ENCODE data around the gene TNFAIP8L2. TPM values are rescaled to one million over a fixed set of nuclear protein-coding genes. Genes with fewer than 3 reads are reported as not detected.

Gene TNFAIP8L2
- total and polyA plus RNA-seq, 12 donors, result 1.4 to 19.9 (median 7.3) TPM

DNA sequence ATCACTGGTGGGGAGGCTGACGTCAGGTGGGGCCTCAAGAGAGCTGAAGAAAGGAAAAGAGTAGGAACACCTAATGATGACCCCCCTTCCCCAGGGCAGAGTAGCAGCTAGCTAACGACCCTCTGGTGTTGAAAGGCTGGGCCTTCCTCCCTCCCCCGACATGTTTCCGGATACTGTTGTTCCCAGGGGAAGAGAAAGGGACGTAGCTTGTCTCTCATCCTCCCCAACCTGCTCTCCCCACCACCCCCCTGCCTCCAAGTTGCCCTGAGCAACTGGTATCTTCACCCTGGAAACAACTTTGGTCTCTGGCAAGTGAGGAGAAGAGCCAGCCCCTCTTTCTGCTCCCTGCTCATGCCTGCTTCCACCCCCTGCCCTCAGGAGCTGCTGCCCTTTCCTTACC is 12.5 kb upstream of the TNFAIP8L2 start:
- DNase-seq, result peak in 1 of 7 donors; percentile 46
- H3K27me3 ChIP-seq, result no peaks in the 10 kb centered on the region
- H3K4me3 ChIP-seq, result no peak overlapping the region
- TF ChIP-seq POLR2A (IDR thresholded peaks at IDR 0.05), result no peak
- TF ChIP-seq, protein P1, sequence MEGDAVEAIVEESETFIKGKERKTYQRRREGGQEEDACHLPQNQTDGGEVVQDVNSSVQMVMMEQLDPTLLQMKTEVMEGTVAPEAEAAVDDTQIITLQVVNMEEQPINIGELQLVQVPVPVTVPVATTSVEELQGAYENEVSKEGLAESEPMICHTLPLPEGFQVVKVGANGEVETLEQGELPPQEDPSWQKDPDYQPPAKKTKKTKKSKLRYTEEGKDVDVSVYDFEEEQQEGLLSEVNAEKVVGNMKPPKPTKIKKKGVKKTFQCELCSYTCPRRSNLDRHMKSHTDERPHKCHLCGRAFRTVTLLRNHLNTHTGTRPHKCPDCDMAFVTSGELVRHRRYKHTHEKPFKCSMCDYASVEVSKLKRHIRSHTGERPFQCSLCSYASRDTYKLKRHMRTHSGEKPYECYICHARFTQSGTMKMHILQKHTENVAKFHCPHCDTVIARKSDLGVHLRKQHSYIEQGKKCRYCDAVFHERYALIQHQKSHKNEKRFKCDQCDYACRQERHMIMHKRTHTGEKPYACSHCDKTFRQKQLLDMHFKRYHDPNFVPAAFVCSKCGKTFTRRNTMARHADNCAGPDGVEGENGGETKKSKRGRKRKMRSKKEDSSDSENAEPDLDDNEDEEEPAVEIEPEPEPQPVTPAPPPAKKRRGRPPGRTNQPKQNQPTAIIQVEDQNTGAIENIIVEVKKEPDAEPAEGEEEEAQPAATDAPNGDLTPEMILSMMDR (IDR thresholded peaks at IDR 0.05), result no peak
- H3K4me1 ChIP-seq (replicated peaks in 1 of 2), result peaks cover 0 to 21% of the 10 kb centered on the region in 2 donors
- intact Hi-C loops (cut with DNase I), result no loop called here
- no peaks in the 10 kb centered on the region for H3K9me3 ChIP-seq (replicated peaks in 1 of 3)
- WGBS, 4 donors, result 54 to 86% (median 74%) methylated on average over 4 to 5 of the region's 5 CpGs
- H3K36me3 ChIP-seq (replicated peaks in 1 of 2), result no peaks in the 10 kb centered on the region
- no peak overlapping the region for H3K27ac ChIP-seq

DNA sequence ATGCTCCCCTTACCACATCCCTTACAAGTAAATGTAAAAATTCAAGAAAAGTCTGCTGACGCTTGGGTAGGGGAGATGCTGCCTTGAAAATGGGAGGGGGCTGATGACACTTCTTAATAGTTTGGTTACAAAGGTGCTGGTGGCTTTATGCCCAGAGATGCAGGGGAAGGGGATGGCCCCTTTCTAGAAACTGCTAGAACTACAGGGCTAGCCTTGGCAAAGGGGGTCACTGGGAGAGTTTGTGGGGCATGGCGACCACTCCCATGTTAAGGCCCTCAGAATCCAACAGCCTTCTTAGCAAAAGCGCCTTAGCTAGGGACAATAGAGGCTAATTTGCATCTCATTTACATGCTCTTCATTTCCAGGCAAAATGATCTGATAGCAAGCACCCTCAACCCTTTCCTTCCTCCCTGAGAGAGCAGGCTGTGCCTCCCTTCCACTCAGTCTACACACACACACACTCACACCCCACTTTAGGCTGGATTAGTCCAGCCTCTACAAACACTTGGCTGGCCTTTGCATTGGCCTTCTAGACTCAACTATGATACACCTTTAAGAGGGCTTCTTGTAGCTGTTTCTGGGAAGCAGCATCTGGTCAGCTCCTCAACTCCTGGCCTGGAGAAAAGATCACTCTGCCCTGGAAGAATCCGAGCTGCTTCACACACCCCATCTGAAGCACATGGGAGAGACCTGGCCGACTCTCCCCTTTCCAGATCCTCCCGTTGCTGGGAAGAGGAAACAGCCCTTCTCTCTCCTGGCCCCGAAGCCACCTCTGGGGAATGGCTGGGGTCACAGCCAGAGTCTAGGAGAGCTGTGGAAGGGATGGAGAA is 11.8 kb upstream of the TNFAIP8L2 start:
- 71 to 81% (median 78%) methylated on average over 7 of the region's 7 CpGs for WGBS, 4 donors
- DNase-seq, result peak in 1 of 7 donors; percentile 48
- TF ChIP-seq POLR2A (IDR thresholded peaks at IDR 0.05), result no peak
- TF ChIP-seq, protein P1 (IDR thresholded peaks at IDR 0.05), result no peak
- H3K9me3 ChIP-seq (replicated peaks in 1 of 3), result no peaks in the 10 kb centered on the region
- no peaks in the 10 kb centered on the region for H3K36me3 ChIP-seq (replicated peaks in 1 of 2)
- H3K4me3 ChIP-seq, result no peak overlapping the region
- H3K27me3 ChIP-seq, result no peaks in the 10 kb centered on the region
- intact Hi-C loops (cut with DNase I), result loop anchor here in 1 of 2 donors (5.0 kb wide), 1 partner anchor 32 kb away; no protein-coding TSS in a partner anchor
- H3K27ac ChIP-seq, result no peak overlapping the region
- H3K4me1 ChIP-seq (replicated peaks in 1 of 2), result peaks cover 0 to 21% of the 10 kb centered on the region in 2 donors

DNA sequence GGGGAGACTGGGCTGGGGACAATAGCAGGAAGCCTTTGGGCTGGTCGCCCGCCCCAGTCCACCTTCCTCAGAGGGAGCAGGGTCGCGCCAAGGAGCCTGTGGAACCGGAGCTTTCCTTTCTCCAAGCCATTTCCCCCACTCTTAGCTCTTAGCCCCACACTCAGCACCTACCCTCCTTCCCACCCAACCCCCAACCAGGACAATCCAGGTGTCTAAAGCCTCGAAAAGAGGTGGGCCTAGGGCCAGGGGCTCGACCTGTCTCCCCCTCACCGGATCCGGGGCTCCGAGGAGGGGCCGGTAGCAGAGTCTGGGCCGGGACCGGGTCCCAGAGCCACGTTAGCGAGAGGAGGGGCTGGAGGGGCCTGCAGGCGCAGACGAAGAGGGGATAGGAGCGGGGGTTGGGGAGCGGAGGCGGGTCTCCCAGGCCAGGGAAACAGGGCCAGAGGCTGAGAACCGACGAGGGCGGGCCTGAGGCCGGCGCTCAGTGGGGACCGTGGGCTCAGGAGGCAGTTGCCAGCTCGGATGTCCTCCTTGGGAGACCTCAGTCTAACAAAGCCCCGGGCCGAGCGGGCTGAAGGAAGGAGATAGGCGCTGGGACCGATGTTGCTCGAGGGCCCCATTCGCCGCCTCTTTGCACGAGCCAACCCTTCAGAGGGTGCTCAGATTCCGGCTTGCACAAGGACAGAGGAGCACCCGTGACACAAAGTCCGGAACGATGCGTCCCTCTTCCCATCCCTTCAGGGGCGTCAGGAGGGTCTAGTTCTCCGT is 11.0 kb upstream of the TNFAIP8L2 start:
- H3K27ac ChIP-seq, result peak overlapping the region in 1 of 5 donors; percentile 4
- H3K36me3 ChIP-seq (replicated peaks in 1 of 2), result no peaks in the 10 kb centered on the region
- 37 to 76% (median 41%) methylated on average over 16 to 43 of the region's 43 CpGs for WGBS, 4 donors
- H3K9me3 ChIP-seq (replicated peaks in 1 of 3), result no peaks in the 10 kb centered on the region
- H3K4me1 ChIP-seq (replicated peaks in 1 of 2), result peaks cover 0 to 21% of the 10 kb centered on the region in 2 donors
- peak overlapping the region in 2 of 4 donors; percentile 40 to 67 for H3K4me3 ChIP-seq
- intact Hi-C loops (cut with DNase I), result loop anchor here in 1 of 2 donors (5.0 kb wide), 1 partner anchor 33 kb away; no protein-coding TSS in a partner anchor
- no peaks in the 10 kb centered on the region for H3K27me3 ChIP-seq
- DNase-seq, result peak in 1 of 7 donors; percentile 60
- TF ChIP-seq, protein P1 (IDR thresholded peaks at IDR 0.05), result no peak

DNA sequence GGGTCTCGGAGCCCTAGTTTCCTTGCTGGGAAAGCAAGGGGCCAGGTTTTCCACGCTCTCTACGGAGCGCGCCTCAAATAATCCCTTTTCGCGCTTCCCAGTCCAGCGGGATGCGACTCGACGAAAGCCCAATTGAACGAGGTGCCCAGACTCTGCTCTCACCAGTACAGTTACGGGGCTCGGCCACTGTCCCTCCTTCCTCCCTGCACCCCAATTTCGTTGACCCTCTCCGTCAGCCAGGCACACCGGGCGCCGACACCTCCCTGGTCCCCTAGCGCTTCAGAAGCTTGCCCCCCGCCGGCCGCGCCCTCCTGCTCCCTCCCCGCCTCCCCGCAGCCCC is 10.4 kb upstream of the TNFAIP8L2 start:
- Histone ChIP-seq H3K4me1 (replicated peaks in 1 of 2) (peaks cover 0 to 21% of the 10 kb centered on the region in 2 donors), H3K9me3 (replicated peaks in 1 of 3) (no peaks in the 10 kb centered on the region), H3K27ac (peak overlapping the region in 2 of 5 donors; percentile 4 to 77), H3K4me3 (peak overlapping the region in 3 of 4 donors; percentile 23 to 67 (median 40)), H3K27me3 (no peaks in the 10 kb centered on the region), H3K36me3 (replicated peaks in 1 of 2) (no peaks in the 10 kb centered on the region)
- no peak for TF ChIP-seq POLR2A (IDR thresholded peaks at IDR 0.05)
- TF ChIP-seq, protein P1 (IDR thresholded peaks at IDR 0.05), result no peak
- WGBS, 4 donors, result 0 to 7% (median 5%) methylated on average over 4 to 26 of the region's 26 CpGs; no CpG with 5 or more reads in 1 of the 4 donors
- intact Hi-C loops (cut with DNase I), result loop anchor here in 1 of 2 donors (5.0 kb wide), 1 partner anchor 34 kb away; no protein-coding TSS in a partner anchor
- no peak for DNase-seq

Measured in adrenal gland (tissue), 12 donors.